Breast epithelium (tissue), 3 donors: ENCODE results near the gene CARD10.

Source experiments
- POLR2A ChIP-seq: fragments of 450-650 bp; IDR thresholded peaks from one replicate; pipeline ENCODE4 v1.6.1; 2016; ENCODE audit warnings: antibody characterized with exemption, mild to moderate bottlenecking, moderate library complexity
- TF ChIP-seq, protein P1 (sequence below), 3 donors: fragments of 450-650 bp; IDR thresholded peaks; one replicate each; pipeline ENCODE4 v1.5.1; 2016 to 2017; ENCODE audit warnings: antibody characterized with exemption in 3 of 3, mild to moderate bottlenecking in 3 of 3, moderate library complexity in 3 of 3

GRCh38 chr22:37522482-37522881 is 3.3 kb upstream of the CARD10 start:
- no peak for TF ChIP-seq POLR2A
- TF ChIP-seq, protein P1, sequence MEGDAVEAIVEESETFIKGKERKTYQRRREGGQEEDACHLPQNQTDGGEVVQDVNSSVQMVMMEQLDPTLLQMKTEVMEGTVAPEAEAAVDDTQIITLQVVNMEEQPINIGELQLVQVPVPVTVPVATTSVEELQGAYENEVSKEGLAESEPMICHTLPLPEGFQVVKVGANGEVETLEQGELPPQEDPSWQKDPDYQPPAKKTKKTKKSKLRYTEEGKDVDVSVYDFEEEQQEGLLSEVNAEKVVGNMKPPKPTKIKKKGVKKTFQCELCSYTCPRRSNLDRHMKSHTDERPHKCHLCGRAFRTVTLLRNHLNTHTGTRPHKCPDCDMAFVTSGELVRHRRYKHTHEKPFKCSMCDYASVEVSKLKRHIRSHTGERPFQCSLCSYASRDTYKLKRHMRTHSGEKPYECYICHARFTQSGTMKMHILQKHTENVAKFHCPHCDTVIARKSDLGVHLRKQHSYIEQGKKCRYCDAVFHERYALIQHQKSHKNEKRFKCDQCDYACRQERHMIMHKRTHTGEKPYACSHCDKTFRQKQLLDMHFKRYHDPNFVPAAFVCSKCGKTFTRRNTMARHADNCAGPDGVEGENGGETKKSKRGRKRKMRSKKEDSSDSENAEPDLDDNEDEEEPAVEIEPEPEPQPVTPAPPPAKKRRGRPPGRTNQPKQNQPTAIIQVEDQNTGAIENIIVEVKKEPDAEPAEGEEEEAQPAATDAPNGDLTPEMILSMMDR (IDR thresholded peaks at IDR 0.05): no peak
